ENCODE results near the gene LAX1. TPM values are rescaled to one million over a fixed set of nuclear protein-coding genes. Genes with fewer than 3 reads are reported as not detected.
"Not testable (repeated sequence)": the region's sequence is repeated elsewhere in the genome, so short reads cannot be mapped to it uniquely, and the experiment has no call there.

LAX1 gene
- total RNA-seq, 4 donors from 2014 or later = 1.2 to 5.4 TPM; not detected in 2

DNA sequence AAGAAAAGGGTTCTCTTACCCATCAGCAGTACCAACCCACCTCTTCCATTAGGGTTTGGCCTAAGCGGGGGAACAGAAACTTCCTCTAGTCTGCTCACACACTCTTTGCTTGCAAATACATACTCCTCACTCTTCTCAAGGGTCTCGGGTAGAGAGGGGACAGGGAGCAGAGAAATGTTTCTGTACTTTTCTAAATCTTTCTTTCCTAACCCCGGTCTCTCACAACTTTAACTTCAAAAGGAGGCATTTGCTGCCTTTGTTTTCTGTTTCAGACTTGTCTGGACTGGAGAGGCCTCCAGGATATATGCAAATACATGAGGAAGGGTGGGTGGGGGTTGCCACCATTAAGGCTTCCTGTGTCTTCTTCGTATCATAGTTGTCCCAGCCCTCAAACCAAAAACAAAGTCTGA is 10.5 kb upstream of the LAX1 start:
- no peak overlapping the region for H3K4me3 ChIP-seq
- DNase-seq = peak; percentile 43
- no peak for TF ChIP-seq EP300 (IDR thresholded peaks at IDR 0.05; ENCODE audit: low read depth)
- no peak for TF ChIP-seq POLR2AphosphoS5 (IDR thresholded peaks at IDR 0.05)
- no peak for TF ChIP-seq POLR2A (IDR thresholded peaks at IDR 0.05)
- TF ChIP-seq, protein P1, sequence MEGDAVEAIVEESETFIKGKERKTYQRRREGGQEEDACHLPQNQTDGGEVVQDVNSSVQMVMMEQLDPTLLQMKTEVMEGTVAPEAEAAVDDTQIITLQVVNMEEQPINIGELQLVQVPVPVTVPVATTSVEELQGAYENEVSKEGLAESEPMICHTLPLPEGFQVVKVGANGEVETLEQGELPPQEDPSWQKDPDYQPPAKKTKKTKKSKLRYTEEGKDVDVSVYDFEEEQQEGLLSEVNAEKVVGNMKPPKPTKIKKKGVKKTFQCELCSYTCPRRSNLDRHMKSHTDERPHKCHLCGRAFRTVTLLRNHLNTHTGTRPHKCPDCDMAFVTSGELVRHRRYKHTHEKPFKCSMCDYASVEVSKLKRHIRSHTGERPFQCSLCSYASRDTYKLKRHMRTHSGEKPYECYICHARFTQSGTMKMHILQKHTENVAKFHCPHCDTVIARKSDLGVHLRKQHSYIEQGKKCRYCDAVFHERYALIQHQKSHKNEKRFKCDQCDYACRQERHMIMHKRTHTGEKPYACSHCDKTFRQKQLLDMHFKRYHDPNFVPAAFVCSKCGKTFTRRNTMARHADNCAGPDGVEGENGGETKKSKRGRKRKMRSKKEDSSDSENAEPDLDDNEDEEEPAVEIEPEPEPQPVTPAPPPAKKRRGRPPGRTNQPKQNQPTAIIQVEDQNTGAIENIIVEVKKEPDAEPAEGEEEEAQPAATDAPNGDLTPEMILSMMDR (IDR thresholded peaks at IDR 0.05) = no peak
- peaks cover 0 to 5% (median 0%) of the 10 kb centered on the region in 4 donors for H3K4me1 ChIP-seq
- intact Hi-C loops (cut with DNase I; ENCODE audit: low total_unique reads) = no loop called here
- H3K36me3 ChIP-seq = no peaks in the 10 kb centered on the region
- WGBS, 2 donors (ENCODE audit: low coverage in 1 of 2) = 82 to 83% methylated on average over 4 of the region's 4 CpGs
- H3K27ac ChIP-seq = peak overlapping the region in 2 of 4 donors; percentile 29 to 35
- no peaks in the 10 kb centered on the region for H3K9me3 ChIP-seq
- in situ Hi-C loops (cut with MboI; ENCODE audit: low pct_ligation_motif_present in 1 of 4, low pct_unique_long_range_greater_than_20kb in 1 of 4, low sequenced_read_pairs in 3 of 4) = no loop called here
- no peaks in the 10 kb centered on the region for H3K27me3 ChIP-seq

DNA sequence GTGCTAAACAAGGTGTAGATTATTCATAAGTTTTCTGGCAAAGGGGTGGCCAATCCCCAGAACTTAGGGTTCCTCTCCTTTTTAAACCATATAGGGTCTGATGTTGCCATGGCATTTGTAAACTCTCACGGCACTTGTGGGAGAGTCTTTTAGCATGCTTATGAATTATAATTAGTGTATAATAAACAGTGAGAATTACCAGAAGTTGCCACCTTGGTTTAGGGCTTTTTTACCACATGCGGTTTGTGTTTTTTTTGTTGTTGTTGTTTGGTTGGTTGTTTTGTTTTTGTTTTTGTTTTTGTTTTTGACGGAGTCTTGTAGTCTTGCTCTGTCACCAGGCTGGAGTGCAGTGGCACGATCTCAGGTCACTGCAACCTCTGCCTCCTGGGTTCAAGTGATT is 8.9 kb upstream of the LAX1 start:
- Histone ChIP-seq H3K4me1 (peaks cover 0 to 2% (median 0%) of the 10 kb centered on the region in 4 donors), H3K27ac (no peak overlapping the region), H3K4me3 (no peak overlapping the region), H3K36me3 (no peaks in the 10 kb centered on the region), H3K9me3 (no peaks in the 10 kb centered on the region), H3K27me3 (no peaks in the 10 kb centered on the region)
- intact Hi-C loops (cut with DNase I; ENCODE audit: low total_unique reads) (no loop called here), in situ Hi-C loops (cut with MboI; ENCODE audit: low pct_ligation_motif_present in 1 of 4, low pct_unique_long_range_greater_than_20kb in 1 of 4, low sequenced_read_pairs in 3 of 4) (no loop called here)
- 75 to 91% methylated on average over 4 of the region's 4 CpGs for WGBS, 2 donors (ENCODE audit: low coverage in 1 of 2)
- TF ChIP-seq POLR2AphosphoS5 (IDR thresholded peaks at IDR 0.05) (no peak), EP300 (IDR thresholded peaks at IDR 0.05; ENCODE audit: low read depth) (no peak)
- TF ChIP-seq, protein P1 (IDR thresholded peaks at IDR 0.05) = no peak
- DNase-seq = no peak

DNA sequence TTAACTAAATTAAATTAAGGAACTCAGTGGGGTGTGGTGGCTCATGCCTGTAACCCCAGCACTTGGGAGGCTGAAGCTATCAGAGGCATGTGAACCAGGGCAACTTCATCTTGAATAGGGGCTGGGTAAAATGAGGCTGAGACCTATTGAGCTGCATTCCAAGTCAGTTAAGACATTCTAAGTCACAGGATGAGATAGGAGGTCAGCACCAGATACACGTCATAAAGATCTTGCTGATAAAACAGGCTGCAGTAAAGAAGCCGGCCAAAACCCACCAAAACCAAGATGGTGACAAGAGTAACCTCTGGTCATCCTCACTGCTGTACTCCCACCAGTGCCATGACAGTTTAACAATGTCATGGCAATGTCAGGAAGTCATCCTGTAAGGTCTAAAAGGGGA is 6.2 kb upstream of the LAX1 start:
- H3K27me3 ChIP-seq; H3K36me3 ChIP-seq; in situ Hi-C loops (cut with MboI; ENCODE audit: low pct_ligation_motif_present in 1 of 4, low pct_unique_long_range_greater_than_20kb in 1 of 4, low sequenced_read_pairs in 3 of 4); intact Hi-C loops (cut with DNase I; ENCODE audit: low total_unique reads); H3K9me3 ChIP-seq; H3K4me1 ChIP-seq; H3K4me3 ChIP-seq; DNase-seq; H3K27ac ChIP-seq: not testable (repeated sequence)
- whole genome bisulfite sequencing, 2 donors (ENCODE audit: low coverage in 1 of 2) = 86 to 100% methylated on average over 1 to 2 of the region's 2 CpGs

GRCh38 chr1:203760506-203760905 is 4.5 kb upstream of the LAX1 start:
- H3K27ac ChIP-seq = no peak overlapping the region
- in situ Hi-C loops (cut with MboI; ENCODE audit: low pct_ligation_motif_present in 1 of 4, low pct_unique_long_range_greater_than_20kb in 1 of 4, low sequenced_read_pairs in 3 of 4) (no loop called here), intact Hi-C loops (cut with DNase I; ENCODE audit: low total_unique reads) (no loop called here)
- no peak overlapping the region for H3K4me3 ChIP-seq
- H3K4me1 ChIP-seq = no peaks in the 10 kb centered on the region
- TF ChIP-seq EP300 (IDR thresholded peaks at IDR 0.05; ENCODE audit: low read depth) (no peak), POLR2A (IDR thresholded peaks at IDR 0.05) (no peak), POLR2AphosphoS5 (IDR thresholded peaks at IDR 0.05) (no peak)
- TF ChIP-seq, protein P1 (IDR thresholded peaks at IDR 0.05) = no peak
- H3K36me3 ChIP-seq = no peaks in the 10 kb centered on the region
- H3K27me3 ChIP-seq = no peaks in the 10 kb centered on the region
- WGBS, 2 donors (ENCODE audit: low coverage in 1 of 2) = 98% methylated on average over 3 of the region's 3 CpGs; no CpG with 5 or more reads in 1 of the 2 donors
- no peaks in the 10 kb centered on the region for H3K9me3 ChIP-seq
- no peak for DNase-seq

DNA sequence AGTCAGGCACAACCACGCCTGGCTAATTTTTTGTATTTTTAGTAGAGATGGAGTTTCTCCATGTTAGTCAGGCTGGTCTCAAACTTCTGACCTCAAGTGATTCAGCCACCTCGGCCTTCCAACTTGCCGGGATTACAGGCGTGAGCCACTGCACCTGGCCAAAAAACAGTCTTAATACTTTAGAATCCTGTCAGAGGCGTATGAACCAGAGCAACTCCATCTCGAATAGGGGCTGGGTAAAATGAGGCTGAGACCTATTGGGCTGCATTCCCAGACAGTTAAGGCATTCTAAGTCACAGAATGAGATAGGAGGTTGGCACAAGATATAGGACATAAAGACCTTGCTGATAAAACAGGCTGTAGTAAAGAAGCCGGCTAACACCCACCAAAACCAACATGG is 3.0 kb upstream of the LAX1 start:
- H3K36me3 ChIP-seq; H3K4me1 ChIP-seq; intact Hi-C loops (cut with DNase I; ENCODE audit: low total_unique reads); H3K27ac ChIP-seq; DNase-seq; H3K4me3 ChIP-seq; in situ Hi-C loops (cut with MboI; ENCODE audit: low pct_ligation_motif_present in 1 of 4, low pct_unique_long_range_greater_than_20kb in 1 of 4, low sequenced_read_pairs in 3 of 4); H3K27me3 ChIP-seq; H3K9me3 ChIP-seq: not testable (repeated sequence)
- 92 to 94% methylated on average over 5 to 7 of the region's 7 CpGs for WGBS, 2 donors (ENCODE audit: low coverage in 1 of 2)
